ENCODE measurements around the gene STUB1.

STUB1 gene

DNA sequence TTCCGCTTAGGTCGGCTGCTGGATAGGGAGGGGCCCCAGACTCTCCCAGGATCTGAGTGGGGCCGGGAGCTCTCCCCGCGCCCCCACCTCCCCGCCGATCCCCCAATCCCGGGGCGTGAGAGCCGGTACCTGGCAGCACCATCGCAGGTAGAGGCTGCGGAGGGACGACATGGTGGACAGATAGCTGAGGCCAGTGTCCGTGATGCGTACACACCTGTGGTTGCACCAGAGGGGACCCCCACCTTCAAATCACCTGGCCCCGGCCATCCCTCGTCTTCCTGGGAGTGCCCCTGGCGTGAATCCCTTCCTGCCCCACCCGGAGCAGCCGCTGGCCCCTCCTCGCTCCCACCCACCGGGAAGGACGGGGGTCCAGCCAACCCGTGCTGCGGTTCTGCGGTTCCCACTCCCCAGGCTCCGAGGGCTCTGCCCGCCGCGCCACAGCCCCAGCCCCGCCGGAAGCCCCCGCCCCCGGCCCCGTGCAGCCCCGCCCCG, 14.7 kb downstream of the STUB1 start:
- no peak for DNase-seq (ENCODE audit: low spot score)

DNA sequence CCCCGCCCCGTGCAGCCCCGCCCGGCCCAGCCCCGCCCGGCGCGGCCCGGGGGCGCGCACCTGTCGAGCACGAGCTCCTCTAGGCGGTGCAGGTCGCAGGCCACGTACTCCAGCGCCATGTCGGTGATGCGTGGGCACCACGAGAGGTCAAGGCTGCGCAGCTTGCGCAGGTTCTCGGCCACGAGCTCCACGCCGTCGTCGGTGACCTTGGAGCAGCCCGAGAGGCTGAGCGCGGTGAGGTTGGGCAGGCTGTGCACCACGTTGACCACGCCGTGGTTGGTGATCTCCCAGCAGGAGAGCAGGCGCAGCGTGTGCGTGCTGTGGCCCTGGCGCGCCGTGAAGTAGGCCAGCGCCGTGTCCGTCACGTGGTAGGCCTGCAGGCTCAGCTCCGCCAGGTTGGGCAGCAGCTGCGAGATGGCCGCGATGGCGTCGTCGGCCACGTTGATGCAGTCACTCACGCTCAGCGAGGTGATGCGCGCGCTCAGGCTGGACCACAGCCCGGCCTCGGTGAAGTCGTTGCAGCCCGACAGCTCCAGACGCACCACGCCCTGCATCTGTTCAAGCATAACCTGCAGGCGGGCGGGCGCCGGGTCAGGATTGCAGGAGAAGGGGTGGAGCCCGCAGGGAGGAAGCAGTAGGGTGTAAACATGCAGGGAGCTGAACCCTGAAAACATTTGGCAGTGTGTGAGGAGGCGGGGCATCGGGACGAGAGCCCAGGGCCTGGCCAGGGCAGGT, 15.3 kb downstream of the STUB1 start:
- no peak for DNase-seq (ENCODE audit: low spot score)

DNA sequence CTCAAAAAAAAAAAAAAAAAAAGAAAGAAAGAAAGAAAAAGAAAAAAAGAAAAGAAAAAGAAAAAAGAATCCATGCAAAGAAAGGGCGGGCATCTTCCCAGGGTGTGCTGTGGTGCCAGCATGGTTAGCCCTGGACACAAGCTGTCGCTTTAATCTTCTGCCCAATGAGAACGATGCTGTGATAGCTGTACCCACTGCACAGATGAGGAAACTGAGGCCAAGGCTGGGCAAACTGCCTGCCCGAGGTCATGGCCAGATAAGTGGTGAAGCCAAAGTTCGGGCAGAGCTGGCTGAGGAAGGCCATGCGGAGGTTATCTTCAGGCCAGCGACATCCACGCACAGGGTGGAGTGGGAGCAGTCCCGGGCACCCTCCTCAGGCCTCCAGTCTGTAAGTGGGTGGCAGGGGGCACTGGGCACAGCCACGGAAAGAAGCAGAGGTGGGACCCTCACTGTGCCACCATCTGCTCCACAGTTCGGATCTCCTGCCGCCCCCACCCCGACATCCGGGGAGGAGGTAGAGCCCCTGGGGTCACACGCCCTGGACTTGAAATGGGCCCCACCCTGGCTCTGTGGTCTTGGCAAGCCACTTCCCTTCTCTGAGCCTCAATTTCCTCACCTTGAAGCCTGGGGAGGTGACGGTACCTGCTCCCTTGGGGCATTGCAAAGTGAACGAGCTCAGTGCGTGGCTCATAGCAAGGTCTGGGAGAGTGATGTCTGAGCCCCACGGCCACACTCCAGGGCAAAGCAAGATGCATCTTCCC, 18.9 kb downstream of the STUB1 start:
- no peak for DNase-seq (ENCODE audit: low spot score)

DNA sequence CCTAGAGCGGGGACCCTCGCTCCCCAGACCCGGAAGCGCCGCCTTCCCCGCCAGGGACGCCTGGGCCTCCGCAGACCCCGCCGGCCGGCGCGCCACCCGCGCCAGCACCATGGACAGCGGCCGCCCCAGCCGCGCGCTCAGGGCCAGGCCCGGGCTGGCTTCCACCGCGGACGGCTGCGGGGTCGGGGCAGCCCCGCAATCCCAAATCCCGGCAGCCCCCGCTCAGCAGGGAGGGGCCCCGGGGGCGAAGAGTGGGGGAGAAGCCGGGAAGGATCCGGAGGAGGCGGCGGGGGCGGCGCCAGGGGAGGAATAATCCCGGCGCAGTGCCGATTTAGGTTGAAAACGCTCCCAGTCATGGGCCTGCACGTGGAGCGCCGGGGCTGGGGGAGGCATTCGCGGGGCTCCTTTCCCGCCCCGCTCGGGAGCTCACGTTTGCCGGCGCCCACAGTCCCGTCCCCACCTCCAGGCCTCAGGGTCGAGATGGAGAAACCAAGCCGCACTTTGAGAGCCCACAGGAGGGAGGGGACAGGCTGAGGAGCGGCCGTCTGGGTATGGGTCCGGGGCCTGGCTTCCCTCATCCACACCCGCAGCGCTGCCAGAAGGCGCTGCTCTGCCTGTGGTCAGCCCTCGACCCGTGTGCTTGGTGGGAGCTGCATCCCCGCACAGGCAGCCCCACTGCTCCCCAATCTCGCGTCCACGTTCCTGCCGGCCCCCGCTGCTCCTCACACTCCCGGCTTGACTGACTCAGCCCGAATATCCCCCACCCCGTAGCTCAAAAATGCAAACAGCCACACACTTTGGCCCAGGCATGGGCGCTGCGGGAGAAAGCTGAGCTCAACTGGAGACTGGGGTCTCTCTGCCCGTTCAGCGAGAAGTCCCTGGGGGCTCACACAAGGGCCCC, 20.7 kb downstream of the STUB1 start:
- DNase-seq (ENCODE audit: low spot score) = no peak

DNA sequence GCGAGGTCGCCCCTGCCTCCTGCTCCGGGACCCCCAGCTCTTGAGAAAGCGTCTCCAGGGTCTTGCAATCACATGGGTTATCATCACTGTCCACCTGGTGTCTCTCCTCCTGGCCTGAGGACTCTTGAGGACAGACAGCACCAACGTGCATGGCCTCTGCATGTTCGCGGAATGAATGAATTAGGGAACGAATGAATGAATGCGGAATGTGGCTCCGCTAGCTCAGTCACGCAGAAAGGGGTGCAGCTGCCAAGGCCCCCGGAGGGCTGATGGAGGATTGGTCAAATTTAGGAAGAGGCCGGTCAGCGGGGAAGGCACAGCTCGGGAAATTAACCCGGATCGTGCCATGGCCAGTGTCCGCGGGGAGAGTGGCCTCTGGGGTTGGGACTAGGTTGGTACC, 22.1 kb downstream of the STUB1 start:
- DNase-seq (ENCODE audit: low spot score) = no peak

DNA sequence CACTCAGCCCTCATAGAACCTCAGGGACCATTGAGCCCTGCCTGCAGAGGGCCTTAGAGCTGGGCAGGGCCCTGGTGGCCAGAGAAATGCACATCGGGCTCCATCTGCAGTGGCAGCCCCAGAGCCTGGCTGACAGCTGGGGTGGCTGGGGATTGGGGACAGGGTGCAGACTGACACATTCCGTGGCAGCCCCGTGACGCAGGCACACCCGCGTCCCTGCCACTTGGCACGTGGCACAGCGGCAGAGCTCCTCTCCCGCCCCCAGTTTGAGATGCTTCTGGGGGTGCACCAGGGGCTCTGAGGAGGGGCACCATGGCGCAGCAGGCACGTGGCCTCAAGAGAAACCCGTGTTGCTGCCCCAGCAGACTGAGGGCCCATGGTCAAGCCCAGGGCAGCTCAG, 23.2 kb downstream of the STUB1 start:
- no peak for DNase-seq (ENCODE audit: low spot score)

DNA sequence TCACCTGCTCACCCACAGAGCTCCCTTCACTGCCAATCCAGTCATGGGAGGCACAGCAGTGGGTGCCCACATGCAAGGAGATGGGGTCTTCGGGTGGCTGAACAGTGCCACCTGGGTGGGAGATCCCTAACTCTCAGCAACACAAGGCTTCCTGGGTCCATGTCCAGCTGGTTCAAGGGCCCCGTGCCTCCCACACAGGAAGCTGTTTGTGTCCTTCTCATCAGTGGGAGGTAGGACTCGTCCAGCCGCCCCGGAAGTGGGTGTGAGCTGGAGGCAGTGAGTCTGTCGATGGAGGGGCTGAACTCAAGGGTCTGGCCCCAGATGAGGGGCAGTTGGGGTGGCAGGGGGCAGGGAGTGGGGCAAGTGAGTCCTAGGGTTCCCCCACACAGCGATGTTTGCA, 23.8 kb downstream of the STUB1 start:
- no peak for DNase-seq (ENCODE audit: low spot score)

DNA sequence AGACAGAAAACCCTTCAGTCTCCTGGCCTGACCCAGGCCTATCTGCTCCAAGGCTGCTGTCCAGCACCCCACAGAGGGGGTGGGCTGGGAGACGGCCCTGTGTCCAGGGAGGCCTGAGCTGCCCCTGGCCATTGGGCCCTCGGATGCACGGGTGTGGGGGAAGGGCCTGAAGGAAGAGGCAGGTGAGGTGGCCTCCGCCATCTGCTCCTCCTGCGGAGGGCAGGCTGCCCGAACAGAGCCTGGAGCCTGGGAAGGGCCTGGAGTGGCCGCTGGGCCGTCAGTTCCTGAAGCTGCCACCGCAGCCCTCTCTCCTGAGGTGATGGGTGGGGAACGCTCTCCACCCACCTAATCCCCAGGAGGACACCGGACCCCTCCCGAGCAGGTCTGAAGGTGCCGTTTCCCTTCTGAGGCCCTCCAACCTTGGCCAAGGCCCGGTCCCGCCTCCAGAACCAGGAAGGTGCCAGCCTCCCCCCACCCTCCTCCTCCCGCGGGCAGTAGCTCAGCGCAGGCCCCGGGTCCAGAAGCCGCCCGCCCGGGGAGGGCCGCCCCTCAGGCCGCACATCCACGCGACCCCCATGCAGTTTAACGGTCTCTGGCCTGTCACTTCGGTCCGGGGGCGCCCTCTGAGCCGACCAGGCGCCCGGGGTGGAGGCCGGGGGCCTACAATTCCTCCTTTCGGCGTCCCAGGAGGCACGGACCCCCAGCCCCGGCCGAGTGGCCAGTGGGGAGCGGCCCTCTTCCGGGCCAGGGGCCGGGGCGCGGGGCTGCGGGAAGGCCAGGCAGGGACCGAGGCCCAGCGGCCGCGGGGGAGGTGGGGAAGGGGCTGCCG, 24.6 kb downstream of the STUB1 start:
- no peak for DNase-seq (ENCODE audit: low spot score)

DNA sequence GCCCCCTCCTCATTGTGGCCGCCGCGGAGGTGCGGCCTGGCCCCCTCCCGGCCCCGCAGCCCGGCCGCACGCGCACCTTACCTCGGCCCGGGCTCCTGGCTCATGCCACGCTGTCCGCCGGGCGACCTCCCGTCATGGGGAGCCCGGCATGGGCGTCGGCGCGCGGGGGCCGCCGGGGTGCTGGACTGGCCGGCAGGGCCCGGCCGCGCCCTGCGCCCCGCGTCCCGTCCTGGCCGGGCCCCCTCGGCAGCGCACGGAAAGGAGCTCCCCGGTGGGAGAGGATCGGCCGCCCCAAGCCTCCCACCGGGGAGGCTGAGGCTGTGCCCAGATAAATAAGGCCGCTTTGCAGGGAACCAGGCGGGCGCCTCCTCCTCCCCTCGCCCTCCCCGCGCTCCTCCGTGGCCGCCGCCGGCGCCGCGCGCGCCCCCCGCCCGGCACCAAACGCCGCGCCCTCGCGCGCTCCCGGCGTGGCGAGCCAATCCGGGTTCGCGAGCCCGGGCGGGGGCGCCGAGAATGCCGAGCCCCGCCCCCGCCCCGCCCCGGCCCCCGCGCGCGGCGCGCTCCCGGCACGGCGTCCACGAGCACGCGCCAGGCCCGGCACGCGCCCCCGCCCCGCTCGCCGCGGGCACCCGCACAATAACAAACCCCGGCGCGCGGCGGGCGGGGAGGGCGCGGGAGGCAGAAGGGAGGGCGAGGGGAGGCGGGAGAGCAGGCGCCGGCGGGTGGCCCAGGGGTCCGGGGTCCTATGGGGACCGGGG, 25.4 kb downstream of the STUB1 start, which contains the start of gene FBXL16:
Gene FBXL16, minus strand, starts transcription at position 371 of the 758 bp plus-strand sequence. CDS start 8,396 bp downstream, outside the sequence.
- DNase-seq (ENCODE audit: low spot score) = no peak

DNA sequence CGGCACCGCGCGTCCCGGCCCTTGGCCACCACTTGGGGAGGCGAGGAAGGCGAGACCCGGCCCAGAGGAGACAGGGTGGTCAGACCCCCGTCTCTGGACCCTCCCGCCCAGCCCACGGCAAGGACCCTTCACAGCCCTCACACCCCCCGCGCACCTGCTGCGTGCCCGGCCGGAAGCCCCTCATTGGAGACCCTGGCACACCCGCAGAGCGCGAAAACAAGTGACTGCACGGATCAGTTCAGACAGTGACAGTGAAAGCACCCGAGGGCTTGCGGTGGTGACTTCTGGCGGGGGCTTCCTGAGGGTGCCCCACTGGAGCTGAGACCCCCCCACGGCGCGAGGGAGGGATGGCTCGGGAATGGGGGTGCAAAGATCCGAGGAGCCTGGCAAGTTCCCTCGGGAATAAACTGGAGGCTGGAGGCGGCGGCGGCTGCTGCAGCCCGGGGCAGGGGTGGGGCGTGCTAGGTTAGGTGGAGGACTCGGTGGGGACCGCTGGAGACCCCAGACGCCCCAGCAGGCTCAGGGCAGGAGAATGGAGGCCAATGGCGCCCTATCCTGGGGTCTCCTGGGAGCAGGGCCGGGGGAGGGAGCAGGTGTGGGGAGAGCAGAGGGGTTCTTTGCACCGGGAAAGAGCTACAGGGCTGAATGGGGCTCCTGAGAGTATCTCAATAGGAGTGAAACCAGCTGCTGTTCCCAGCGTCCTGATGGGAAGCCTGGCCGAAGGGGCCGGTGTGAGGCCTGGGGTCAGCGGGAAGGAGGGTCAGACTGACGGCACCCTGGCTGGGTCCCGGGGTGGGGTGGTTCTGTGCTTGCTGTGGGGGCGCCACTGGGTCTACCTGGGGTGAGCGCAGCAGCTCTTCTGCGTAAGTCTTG, 26.2 kb downstream of the STUB1 start:
- no peak for DNase-seq (ENCODE audit: low spot score)

DNA sequence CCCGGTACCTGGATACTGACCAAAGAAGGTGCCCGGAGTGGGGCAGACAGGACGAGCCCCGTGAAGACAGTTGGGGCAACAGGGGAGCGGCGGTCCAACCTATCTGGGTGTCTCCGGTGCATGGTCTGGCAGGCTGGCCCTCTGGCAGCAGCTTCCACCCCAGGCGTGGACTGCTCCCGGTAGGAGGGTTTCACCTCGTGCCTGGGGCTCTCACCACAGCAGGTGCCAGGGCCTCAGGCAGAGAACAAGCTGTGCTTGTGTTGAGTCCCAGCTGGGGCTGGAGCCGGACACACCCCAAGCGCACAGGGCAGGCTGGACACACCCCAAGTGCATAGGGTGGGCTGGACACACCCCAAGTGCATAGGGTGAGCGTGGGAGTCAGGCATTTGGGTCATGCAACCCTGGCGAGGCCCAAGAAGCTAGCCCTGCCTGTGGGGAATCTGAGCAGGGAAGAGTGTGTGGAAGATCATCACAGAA, 26.9 kb downstream of the STUB1 start:
- no peak for DNase-seq (ENCODE audit: low spot score)

DNA sequence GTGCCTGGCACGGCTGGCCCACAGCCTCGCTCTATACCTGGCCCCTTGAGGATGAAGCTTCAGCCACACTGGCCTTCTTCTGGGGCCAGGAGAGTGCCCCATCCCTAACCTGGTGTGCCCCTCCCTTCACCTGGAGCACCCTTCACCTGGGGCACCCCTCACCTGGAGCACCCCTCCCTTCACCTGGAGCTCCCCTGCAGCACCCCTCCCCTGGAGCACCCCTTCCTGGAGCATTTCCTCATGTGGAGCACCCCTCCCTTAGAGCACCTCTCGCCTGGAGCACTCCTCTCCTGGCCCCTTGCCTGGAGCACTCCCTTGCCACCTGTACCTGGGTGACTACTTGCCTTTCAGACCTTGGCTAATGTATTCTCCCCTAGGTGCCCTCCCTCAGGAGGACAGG, 27.8 kb downstream of the STUB1 start:
- DNase-seq (ENCODE audit: low spot score) = no peak

DNA sequence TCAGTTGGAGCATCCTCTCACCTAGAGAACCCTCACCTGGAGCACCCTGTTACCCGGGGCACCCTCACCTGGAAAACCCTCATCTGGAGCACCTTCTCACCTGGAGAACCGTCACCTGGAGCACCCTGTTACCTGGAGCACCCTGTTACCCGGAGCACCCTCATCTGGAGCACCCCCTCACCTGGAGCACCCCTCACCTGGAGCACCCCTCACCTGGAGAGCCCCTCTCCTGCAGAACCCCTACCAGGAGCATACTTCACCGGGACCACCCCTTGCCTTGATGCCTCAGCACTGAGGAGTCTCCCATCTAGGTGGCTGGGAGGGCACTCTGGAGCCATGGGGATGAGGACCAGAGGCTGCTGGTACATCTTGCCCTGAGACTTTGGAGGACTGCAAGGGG, 28.7 kb downstream of the STUB1 start:
- DNase-seq (ENCODE audit: low spot score) = no peak

DNA sequence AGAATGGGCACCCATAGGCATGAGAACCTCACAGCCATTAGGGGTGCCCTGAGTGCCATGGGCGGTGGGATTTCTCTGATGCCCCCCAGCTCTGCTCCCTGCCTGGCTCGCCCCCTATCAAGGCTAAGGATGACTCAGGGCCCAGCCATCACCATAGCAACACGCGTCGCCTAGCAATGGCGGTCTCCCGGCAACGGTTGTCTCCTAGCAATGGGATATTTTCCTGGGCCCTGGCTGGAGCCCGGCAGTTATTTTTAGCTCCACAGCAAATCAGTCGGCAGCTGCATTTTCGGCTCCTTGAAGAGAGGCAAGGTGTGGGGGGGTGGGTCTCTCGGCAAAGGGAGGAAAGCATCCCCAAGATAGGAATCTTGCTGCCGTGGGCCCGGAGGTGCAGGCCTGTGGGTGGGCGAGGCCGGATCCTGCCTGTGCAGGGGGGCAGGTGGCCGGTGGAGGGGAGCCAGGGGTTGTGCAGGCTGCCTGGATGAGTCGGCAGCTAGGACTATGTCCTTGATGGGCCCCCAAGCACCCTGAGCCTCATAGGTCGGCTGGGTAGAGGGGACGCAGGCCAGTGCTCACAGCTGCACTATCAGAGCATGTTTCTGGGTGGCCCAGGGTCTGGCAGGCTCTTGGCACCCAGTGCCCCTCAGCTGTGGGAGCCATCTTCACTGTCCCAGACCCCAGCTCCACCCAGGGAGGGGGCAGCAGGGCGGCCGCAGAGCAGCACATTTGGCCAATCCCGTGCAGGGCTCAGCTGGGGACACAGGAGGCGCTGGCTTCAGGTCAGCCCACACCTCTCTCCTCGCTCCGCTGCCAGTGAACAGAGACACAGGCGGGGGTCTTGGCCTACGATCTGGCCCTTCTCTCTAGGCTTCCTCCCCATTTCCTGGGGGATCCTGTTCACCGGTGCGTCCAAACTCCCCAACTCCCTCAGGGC, 29.6 kb downstream of the STUB1 start:
- DNase-seq (ENCODE audit: low spot score) = no peak

DNA sequence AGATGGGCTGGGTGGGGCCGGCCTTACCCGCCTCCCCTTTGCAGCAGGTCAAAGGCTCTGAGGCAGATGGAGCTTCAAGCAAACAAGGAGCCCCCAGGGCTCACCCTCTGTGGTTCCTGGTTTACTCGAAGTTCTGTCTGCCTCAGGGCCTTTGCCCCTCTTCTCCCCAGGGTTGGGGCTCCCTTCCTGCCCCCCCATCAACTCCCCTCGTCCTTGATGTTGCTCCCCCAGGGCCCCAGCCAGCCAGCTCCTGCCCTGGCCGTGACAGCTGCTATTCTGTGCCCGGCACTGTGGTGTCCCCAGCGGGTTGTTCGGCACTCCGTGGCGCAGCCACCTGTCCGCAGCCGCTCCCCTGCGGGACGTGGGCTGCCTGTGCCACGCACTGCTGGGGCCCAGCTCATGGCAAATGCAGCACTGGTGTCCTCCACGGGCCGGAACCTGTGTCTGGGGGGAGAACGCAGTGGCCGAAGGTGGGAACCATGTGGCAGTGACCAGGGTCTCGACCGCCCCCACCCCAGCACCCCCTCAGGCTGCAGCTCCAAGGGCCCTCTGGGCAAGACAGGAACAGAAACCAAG, 30.4 kb downstream of the STUB1 start:
- DNase-seq (ENCODE audit: low spot score) = no peak

DNA sequence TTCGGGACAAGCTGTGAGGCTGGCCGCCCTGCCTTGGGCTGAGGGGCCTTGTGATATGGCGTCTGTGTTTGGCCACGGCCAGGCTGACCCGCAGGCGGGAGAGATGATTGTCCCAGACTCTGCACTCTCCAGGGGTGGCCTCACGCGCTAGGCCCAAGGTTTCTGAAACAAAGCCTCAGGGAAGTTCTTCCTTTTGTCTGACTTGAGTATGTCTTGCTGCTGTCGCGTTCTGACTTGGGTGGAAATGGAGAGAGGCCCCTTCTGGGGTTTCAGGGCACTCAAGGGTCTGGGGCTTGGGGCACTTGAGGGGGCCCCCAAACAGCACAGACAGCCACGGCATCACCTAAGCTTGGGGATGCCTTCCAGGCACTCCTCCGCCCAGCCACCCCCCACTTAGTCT, 30.9 kb downstream of the STUB1 start:
- no peak for DNase-seq (ENCODE audit: low spot score)

DNA sequence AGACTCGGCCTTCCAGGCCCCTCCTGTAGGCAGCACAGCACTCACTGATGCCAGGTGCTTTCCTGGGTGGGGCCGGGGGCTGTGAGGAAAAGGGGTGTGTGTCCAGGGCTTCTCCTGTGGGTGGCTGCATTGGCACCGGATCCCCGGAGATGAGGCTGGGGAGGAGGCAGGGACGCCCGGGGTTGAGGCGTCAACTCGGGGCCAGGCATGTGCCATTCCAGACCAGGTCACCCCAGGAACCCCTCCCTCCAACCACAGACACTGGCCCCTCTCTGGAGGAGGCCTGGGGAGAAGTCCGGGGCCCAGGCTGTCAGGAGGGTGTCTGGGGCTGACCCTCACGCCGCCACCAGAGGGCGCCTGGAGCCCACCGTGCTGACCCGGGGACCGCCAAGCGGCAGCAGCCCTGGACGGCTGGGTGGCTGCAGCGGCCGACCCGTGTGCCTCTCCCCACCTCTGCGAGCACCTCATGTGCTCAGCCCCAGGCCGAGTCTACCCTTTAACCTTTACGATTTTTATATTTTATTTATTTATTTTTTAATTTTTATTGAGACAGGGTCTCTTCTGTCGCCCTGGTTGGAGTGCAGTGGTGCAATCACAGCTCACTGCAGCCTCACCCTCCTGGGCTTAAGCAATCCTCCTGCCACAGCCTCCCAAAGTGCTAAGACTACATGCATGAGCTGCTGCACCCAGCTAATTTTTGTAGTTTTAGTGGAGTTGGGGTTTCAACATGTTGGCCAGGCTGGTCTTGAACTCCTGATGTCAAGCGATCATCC, 31.5 kb downstream of the STUB1 start:
- peak; percentile 77 for DNase-seq (ENCODE audit: low spot score)
